ENCODE measurements around the gene AP2A2. TPM values are rescaled to one million over a fixed set of nuclear protein-coding genes. Genes with fewer than 3 reads are reported as not detected.

Gene AP2A2
- total RNA-seq, 1 experiment from 2014 or later = 47.1 TPM

DNA sequence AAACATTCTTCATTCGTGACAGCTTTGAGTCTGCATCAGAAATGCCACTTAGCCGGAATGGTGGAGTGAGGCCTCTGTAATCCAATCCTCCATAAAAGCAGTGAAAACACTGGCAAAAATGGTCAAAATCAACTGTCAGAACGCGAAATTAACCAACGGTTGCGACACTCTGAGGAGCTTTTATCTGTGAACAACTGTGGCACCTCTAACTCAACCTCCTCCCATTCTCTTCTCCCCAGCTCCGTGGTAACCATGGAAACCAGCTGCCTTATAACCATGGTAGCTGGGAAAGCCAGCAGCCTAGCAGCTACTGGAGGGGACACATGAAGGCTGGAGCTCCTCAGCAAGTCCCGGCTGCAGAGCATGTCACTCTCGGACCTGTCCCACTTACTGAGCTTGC is 20.3 kb downstream of the AP2A2 start:
- CTCF ChIA-PET = interaction anchor here (0.5 to 3.9 kb wide), 11 partner anchors 11 to 748 kb away, joined by 3 to 43 read pairs (median 4); partner anchors contain the start of gene AP2A2
- DNase-seq (ENCODE audit: low spot score) (no peak), ATAC-seq (peak; percentile 25)
- H3K27ac Mint-ChIP-seq = peak overlapping the region; percentile 76
- peak overlapping the region; percentile 15 for H3K4me3 Mint-ChIP-seq
- TF ChIP-seq, protein P1, sequence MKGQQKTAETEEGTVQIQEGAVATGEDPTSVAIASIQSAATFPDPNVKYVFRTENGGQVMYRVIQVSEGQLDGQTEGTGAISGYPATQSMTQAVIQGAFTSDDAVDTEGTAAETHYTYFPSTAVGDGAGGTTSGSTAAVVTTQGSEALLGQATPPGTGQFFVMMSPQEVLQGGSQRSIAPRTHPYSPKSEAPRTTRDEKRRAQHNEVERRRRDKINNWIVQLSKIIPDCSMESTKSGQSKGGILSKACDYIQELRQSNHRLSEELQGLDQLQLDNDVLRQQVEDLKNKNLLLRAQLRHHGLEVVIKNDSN (CRISPR knock-in tag; IDR thresholded peaks at IDR 0.05) = no peak
- TF ChIP-seq FOXJ3 (CRISPR knock-in tag; IDR thresholded peaks at IDR 0.05; ENCODE audit: borderline replicate concordance) = no peak
- H3K9me3 Mint-ChIP-seq = peaks cover 9% of the 10 kb centered on the region; the same call in 1 of the 2 replicates
- POLR2A ChIA-PET = no interaction called here
- H3K36me3 Mint-ChIP-seq = peaks cover 27% of the 10 kb centered on the region
- H3K27me3 Mint-ChIP-seq (ENCODE audit: low read depth) = no peaks in the 10 kb centered on the region
- H3K4me1 Mint-ChIP-seq = peaks cover 70% of the 10 kb centered on the region

DNA sequence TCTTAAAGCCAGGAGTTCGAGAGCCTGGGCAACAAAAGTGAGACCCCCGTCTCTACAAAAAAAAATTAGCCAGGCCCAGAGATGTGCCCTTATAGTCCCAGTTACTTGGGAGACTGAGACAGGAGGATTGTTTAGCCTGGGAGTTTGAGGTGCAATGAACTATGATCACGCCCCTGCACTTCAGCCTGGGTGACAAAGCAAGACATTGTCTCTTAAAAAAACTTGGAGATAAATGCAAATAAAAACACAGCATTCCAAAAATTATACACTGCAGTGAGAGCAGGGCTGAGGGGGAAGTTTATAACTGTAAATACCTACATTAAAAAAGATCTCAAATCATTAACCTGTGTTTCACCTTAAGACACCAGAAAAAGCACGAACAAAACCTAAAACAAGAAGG is 22.1 kb downstream of the AP2A2 start:
- POLR2A ChIA-PET = no interaction called here
- TF ChIP-seq CREB1 (CRISPR knock-in tag; IDR thresholded peaks at IDR 0.05) = no peak
- TF ChIP-seq GRHL2 (CRISPR knock-in tag; IDR thresholded peaks at IDR 0.05; ENCODE audit: insufficient replicate concordance, severe bottlenecking) = no peak
- TF ChIP-seq FOXK1 (CRISPR knock-in tag; IDR thresholded peaks at IDR 0.05) = no peak
- TF ChIP-seq, protein P2, sequence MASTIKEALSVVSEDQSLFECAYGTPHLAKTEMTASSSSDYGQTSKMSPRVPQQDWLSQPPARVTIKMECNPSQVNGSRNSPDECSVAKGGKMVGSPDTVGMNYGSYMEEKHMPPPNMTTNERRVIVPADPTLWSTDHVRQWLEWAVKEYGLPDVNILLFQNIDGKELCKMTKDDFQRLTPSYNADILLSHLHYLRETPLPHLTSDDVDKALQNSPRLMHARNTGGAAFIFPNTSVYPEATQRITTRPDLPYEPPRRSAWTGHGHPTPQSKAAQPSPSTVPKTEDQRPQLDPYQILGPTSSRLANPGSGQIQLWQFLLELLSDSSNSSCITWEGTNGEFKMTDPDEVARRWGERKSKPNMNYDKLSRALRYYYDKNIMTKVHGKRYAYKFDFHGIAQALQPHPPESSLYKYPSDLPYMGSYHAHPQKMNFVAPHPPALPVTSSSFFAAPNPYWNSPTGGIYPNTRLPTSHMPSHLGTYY (CRISPR knock-in tag; IDR thresholded peaks at IDR 0.05) = no peak
- TF ChIP-seq ZNF671 (CRISPR knock-in tag; IDR thresholded peaks at IDR 0.05) = no peak
- TF ChIP-seq, protein P3, sequence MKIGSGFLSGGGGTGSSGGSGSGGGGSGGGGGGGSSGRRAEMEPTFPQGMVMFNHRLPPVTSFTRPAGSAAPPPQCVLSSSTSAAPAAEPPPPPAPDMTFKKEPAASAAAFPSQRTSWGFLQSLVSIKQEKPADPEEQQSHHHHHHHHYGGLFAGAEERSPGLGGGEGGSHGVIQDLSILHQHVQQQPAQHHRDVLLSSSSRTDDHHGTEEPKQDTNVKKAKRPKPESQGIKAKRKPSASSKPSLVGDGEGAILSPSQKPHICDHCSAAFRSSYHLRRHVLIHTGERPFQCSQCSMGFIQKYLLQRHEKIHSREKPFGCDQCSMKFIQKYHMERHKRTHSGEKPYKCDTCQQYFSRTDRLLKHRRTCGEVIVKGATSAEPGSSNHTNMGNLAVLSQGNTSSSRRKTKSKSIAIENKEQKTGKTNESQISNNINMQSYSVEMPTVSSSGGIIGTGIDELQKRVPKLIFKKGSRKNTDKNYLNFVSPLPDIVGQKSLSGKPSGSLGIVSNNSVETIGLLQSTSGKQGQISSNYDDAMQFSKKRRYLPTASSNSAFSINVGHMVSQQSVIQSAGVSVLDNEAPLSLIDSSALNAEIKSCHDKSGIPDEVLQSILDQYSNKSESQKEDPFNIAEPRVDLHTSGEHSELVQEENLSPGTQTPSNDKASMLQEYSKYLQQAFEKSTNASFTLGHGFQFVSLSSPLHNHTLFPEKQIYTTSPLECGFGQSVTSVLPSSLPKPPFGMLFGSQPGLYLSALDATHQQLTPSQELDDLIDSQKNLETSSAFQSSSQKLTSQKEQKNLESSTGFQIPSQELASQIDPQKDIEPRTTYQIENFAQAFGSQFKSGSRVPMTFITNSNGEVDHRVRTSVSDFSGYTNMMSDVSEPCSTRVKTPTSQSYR (CRISPR knock-in tag; IDR thresholded peaks at IDR 0.05) = no peak
- TF ChIP-seq FOXJ3 (CRISPR knock-in tag; IDR thresholded peaks at IDR 0.05; ENCODE audit: borderline replicate concordance) = no peak
- TF ChIP-seq KAT7 (CRISPR knock-in tag; IDR thresholded peaks at IDR 0.05; ENCODE audit: borderline replicate concordance) = no peak
- TF ChIP-seq ZNF232 (CRISPR knock-in tag; IDR thresholded peaks at IDR 0.05) = no peak
- TF ChIP-seq, protein P4, sequence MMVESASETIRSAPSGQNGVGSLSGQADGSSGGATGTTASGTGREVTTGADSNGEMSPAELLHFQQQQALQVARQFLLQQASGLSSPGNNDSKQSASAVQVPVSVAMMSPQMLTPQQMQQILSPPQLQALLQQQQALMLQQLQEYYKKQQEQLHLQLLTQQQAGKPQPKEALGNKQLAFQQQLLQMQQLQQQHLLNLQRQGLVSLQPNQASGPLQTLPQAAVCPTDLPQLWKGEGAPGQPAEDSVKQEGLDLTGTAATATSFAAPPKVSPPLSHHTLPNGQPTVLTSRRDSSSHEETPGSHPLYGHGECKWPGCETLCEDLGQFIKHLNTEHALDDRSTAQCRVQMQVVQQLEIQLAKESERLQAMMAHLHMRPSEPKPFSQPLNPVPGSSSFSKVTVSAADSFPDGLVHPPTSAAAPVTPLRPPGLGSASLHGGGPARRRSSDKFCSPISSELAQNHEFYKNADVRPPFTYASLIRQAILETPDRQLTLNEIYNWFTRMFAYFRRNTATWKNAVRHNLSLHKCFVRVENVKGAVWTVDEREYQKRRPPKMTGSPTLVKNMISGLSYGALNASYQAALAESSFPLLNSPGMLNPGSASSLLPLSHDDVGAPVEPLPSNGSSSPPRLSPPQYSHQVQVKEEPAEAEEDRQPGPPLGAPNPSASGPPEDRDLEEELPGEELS (CRISPR knock-in tag; IDR thresholded peaks at IDR 0.05) = no peak
- TF ChIP-seq, protein P5, sequence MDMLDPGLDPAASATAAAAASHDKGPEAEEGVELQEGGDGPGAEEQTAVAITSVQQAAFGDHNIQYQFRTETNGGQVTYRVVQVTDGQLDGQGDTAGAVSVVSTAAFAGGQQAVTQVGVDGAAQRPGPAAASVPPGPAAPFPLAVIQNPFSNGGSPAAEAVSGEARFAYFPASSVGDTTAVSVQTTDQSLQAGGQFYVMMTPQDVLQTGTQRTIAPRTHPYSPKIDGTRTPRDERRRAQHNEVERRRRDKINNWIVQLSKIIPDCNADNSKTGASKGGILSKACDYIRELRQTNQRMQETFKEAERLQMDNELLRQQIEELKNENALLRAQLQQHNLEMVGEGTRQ (CRISPR knock-in tag; IDR thresholded peaks at IDR 0.05) = no peak
- TF ChIP-seq, protein P6, sequence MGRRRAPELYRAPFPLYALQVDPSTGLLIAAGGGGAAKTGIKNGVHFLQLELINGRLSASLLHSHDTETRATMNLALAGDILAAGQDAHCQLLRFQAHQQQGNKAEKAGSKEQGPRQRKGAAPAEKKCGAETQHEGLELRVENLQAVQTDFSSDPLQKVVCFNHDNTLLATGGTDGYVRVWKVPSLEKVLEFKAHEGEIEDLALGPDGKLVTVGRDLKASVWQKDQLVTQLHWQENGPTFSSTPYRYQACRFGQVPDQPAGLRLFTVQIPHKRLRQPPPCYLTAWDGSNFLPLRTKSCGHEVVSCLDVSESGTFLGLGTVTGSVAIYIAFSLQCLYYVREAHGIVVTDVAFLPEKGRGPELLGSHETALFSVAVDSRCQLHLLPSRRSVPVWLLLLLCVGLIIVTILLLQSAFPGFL (CRISPR knock-in tag; IDR thresholded peaks at IDR 0.05; ENCODE audit: borderline replicate concordance) = no peak
- ATAC-seq (no peak), DNase-seq (ENCODE audit: low spot score) (no peak)
- Mint-ChIP-seq H3K36me3 (peaks cover 27% of the 10 kb centered on the region), H3K4me1 (peaks cover 67% of the 10 kb centered on the region), H3K9me3 (peaks cover 9% of the 10 kb centered on the region; the same call in 1 of the 2 replicates), H3K4me3 (no peak overlapping the region), H3K27ac (peak overlapping the region; percentile 17; the same call in 1 of the 2 replicates), H3K27me3 (ENCODE audit: low read depth) (no peaks in the 10 kb centered on the region)
- CTCF ChIA-PET = interaction anchor here (3.7 kb wide), 1 partner anchor 25 kb away, joined by 43 read pairs; the partner anchor contains the start of gene AP2A2

Measured in WTC11 (cell line).